Suppressor macrophage treated with lipopolysaccharide for 4 hours (primary cell): Measurements from ENCODE around the gene HIRA.

ENCODE experiments used
- DNase-seq: peaks from one replicate; pipeline ENCODE4 v3.0.0-alpha.2; 2020

The HIRA gene

GRCh38 chr22:19406281-19406811, 25.2 kb downstream of the HIRA start:
- no peak for DNase-seq

GRCh38 chr22:19405652-19406051, 25.9 kb downstream of the HIRA start:
- no peak for DNase-seq

- no peak for DNase-seq
Measured at GRCh38 chr22:19405133-19405532, 26.4 kb downstream of the HIRA start.

DNA sequence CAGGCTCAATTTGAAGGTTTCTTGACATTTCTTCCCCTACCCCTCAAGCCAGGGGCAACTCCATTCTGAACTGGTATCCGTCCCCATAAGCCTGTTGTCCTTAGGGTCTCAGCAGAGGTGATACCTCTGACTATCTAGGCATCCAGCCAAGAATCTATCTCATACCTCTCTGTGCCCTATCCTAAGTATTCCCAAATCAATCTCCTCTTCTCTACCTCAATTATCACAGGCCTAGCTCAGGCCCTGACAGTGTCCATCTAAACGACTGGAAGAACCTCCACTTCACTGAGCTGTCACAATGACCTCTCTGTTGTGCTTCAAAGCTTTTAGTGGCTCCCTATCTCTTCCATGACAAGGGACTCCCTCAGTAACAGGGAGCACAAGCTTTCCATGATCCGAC, 26.9 kb downstream of the HIRA start:
- DNase-seq: no peak

DNA sequence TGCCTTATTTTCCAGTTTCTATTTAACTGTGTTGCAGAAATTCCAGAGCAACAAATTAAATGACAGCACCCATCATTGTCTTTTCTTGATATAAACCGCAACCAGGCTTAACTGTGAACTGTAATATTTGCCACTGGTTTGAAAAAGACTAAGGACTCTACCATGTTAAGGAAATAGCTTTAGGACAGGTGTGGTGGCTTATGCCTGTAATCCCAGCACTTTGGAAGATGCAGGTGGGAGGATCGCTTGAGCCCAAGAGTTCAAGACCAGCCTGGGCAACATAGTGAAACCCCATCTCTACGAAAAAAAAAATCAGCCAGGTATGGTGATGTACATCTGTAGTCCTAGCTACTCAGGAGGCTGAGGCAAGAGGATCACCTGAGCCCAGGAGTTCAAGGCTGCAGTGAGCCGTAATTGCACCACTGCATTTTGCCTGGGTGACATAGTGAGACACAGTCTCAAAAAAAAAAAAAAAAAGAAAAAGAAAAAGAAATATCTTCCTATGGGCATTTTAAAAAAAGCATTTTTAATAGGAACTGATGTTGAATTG, 28.8 kb downstream of the HIRA start:
- no peak for DNase-seq

GRCh38 chr22:19401483-19401882, 30.1 kb downstream of the HIRA start:
- no peak for DNase-seq

DNA sequence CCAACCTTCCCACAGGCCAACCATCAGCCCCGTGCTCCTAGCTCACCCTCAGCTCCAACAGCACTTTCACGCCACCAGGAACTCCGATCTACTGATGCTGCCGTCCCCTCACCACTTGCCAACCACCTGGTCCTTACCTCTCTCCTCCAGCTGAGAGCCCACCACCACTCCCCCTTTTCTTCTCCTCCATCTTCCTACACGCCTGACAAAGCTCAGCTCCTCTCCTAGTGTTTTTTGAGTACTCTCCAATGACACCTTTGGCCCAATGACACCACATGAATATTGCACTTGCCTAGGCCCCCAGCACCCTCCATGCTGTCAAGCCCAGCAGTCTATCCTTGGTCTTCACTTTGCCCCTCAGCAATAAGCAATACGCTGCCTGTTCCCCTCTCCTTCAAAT, 30.7 kb downstream of the HIRA start:
- no peak for DNase-seq

DNA sequence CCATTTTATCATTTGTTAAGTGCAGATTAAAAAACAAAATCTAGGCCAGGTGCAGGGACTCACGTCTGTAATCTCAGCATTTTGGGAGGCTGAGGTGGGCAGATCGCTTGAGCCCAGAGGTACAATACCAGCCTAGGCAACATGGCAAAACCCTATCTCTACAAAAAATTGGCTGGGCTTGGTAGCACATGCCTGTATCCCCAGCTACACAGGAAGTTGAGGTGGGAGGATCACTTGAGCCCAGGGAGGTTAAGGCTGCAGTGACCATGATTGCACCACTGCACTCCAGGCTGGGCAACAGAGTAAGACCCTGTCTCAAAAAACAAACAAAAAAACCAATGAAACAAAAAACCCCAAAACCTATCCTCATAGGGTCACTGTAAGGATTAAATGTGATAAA, 32.9 kb downstream of the HIRA start:
- no peak for DNase-seq

DNA sequence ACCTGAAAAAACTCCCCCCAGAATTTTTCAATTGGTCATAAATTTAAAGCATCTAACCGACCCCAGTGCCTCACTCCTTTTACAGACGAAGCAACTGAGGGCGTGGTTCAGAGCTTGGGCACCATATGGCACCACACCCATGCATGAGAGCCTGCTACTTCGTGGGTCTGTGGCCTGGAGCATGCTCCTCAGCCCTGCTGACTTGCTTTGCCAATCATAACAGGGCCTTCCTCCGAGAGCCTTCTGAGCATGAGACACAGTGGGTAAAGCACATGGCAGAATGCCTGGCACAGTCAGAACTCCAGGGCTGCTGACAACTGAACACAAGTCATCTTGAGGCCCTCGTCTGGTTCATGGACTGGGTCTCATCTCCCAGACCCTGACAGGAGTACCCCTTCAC, 33.3 kb downstream of the HIRA start:
- no peak for DNase-seq

- DNase-seq: no peak
Measured at GRCh38 chr22:19397734-19398104, 33.8 kb downstream of the HIRA start.

GRCh38 chr22:19396934-19397733, 34.4 kb downstream of the HIRA start:
- no peak for DNase-seq

DNA sequence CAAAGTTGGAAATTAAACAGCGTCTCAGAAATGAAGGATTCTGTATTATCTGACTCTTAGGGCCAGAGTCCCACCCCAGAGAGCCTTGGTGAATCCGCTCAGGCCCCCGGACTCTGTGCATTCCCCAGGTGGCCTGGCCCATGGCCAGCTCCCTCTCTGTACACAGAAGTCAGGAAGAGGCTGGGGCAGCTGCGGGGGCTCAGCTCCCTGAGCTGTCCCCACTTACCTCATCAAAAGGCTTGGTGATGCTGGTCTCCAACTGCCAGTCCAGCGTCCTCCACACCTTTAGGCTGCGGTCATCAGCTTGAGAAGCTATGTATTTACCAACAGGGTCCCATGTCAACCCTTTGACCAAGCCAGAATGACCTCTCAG, 35.0 kb downstream of the HIRA start:
- no peak for DNase-seq

GRCh38 chr22:19395276-19395675, 36.3 kb downstream of the HIRA start:
- no peak for DNase-seq

DNA sequence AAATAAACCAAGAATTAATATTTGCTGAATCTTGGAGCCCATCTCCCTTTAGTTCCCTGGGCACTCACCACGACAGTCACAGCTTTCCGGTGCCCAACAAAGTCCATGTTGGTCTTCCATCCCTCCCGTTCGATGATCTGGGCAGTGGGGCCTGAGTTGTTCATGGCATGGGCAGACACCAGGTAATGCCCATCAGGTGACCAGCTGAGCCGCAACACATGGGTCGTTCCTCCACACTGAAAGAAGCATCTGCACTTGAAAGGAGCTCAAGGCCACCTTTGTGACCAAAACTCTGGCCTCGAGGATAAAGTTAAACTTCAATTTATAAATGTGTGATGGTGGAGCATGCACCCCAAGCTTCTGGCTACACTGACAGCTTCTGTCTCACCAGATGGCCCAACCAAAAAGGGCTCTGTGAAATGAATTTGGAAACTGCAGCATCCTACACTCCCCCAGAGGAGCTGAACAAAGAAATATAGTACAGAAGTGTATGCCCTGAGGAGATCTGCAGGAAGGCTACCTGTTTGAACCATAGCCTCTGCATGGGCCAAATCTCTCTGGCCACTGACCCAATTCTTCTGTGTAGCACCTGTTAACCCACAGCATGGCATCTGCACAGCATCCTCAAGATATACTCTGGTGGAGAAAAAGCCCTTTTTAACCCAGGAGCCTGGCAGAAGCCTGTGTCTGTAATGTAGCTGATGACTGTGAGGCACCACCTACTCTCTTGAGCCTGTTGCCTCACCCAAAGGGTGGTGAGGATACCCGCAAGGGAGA, 37.1 kb downstream of the HIRA start:
- DNase-seq: no peak

GRCh38 chr22:19393704-19394103, 37.8 kb downstream of the HIRA start:
- DNase-seq: no peak

- DNase-seq: no peak
Measured at GRCh38 chr22:19387575-19387974, 44.0 kb downstream of the HIRA start.

DNA sequence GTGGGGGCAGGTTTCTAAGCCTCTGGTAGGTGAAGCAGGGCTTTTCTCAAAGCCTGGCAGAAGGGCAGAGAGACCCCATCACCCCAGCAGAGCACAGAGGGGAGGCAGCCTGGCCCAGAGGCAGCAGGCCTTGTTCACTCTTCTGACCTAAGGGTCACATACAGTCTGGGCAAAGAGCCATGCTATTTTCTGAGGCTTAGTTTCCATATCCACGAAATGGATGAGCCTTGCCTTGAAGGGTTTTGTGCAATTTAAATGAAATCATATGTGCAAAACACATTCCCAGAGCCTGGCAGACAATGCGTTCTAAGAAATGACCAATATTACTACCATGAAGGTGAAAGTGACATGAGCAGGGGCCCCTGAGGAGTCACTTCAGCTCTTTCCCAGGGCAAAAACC, 44.5 kb downstream of the HIRA start:
- DNase-seq: no peak

DNA sequence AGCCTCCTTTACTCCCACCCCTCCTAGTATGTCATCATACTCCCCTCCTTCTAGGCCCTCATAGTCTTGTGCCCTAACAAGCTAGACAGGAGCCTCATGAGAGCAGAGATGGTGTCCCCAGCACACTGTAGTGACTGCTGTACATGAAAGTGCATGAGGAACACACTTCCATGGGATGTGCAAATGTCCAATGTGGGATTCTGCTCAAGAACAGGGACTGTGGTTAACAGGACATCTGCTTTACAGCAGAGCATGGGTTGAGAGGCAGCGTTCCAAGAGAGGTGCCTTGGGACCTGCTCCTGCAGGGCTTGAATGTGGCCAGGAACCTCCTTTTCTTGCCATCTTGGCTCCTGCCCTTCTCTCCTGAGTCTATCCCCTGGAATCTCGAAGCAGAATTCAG, 45.3 kb downstream of the HIRA start:
- no peak for DNase-seq

- DNase-seq: no peak
Measured at GRCh38 chr22:19385221-19385906, 46.2 kb downstream of the HIRA start.

DNA sequence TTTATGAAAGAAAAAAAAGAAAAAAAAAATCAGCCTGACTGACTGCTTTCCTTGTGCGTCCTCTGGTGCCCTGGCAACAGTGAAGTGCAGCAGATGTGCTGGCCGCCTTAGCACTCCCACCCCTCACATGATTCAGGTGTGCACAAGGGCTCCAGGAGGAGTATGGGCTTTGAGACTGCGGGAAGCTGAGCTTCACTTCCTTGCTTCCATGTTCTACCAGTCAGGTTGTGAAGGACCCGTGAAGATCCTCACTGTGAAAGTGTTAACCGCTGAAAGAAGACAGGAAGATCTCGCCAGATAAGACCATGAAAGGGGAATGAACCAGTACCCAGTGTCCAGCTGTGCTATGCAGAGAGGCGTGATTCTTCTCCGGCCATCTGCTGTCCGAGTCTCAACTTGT, 48.2 kb downstream of the HIRA start:
- DNase-seq: no peak

- DNase-seq: no peak
Measured at GRCh38 chr22:19382240-19382639, 49.3 kb downstream of the HIRA start.

GRCh38 chr22:19378344-19378674, 53.2 kb downstream of the HIRA start:
- DNase-seq: no peak

GRCh38 chr22:19377565-19378343, 53.8 kb downstream of the HIRA start:
- no peak for DNase-seq
